A673 (cell line): ENCODE data around the gene PPP6R2. TPM values are rescaled to one million over a fixed set of nuclear protein-coding genes. Genes with fewer than 3 reads are reported as not detected.
"Not testable (repeated sequence)": the region's sequence is repeated elsewhere in the genome, so short reads cannot be mapped to it uniquely, and the experiment has no call there.

Experiments used
- BruUV-seq: library from RNA; stranded (reverse); fragments of 400-500 nt; replicated peaks from 2 replicates; lab custom pipeline; 2021; lab: Mats Ljungman, UMichigan
- CTCF ChIA-PET: fragments of 300-600 bp; sonication (Branson Sonifier 250); formaldehyde crosslinking; loops from one replicate; lab custom pipeline; 2022; ENCODE audit warnings: antibody characterized with exemption; lab: Charles Lee
- POLR2A ChIA-PET: fragments of 300-600 bp; sonication (Branson Sonifier 250); formaldehyde crosslinking; loops from one replicate; lab custom pipeline; 2022; ENCODE audit warnings: antibody characterized with exemption; ENCODE audit not compliant: low non-redundant PET; lab: Charles Lee
- DNase-seq: peaks from one replicate; pipeline ENCODE4 v3.0.0-alpha.2; 2015; ENCODE audit warnings: low spot score
- H3K27ac ChIP-seq: fragments of 200-600 bp; sonication (generic); 2 replicates; pipeline ENCODE4 v1.5.1; 2016; ENCODE audit warnings: mixed run types, low read depth, mild to moderate bottlenecking, mixed read lengths, antibody characterized with exemption, low read length; ENCODE audit not compliant: poor library complexity, severe bottlenecking
- H3K27me3 ChIP-seq: fragments of 200-600 bp; sonication (generic); replicated peaks from 2 replicates; pipeline ENCODE4 v1.6.1; 2017; ENCODE audit warnings: mixed run types, low read depth, mild to moderate bottlenecking, mixed read lengths, antibody characterized with exemption, low read length; ENCODE audit not compliant: insufficient read depth, poor library complexity
- H3K36me3 ChIP-seq: fragments of 200-600 bp; sonication (generic); 2 replicates; pipeline ENCODE4 v1.6.1; 2016; ENCODE audit warnings: mixed run types, mild to moderate bottlenecking, mixed read lengths, antibody characterized with exemption, low read length; ENCODE audit not compliant: insufficient read depth, poor library complexity, severe bottlenecking
- H3K4me1 ChIP-seq: fragments of 200-600 bp; sonication (generic); 2 replicates; pipeline ENCODE4 v1.6.1; 2017; ENCODE audit warnings: mixed run types, mild to moderate bottlenecking, mixed read lengths, antibody characterized with exemption, low read length; ENCODE audit not compliant: insufficient read depth, poor library complexity, severe bottlenecking
- H3K4me3 ChIP-seq: fragments of 200-600 bp; sonication (generic); 2 replicates; pipeline ENCODE4 v1.5.1; 2016; ENCODE audit warnings: low read depth, mixed run types, mild to moderate bottlenecking, mixed read lengths, low read length; ENCODE audit not compliant: poor library complexity, severe bottlenecking
- H3K9me3 ChIP-seq: fragments of 200-600 bp; sonication (generic); 2 replicates; pipeline ENCODE4 v1.6.1; 2016; ENCODE audit warnings: mixed run types, low read depth, mild to moderate bottlenecking, mixed read lengths, antibody characterized with exemption, low read length; ENCODE audit not compliant: poor library complexity, severe bottlenecking
- EZH2 ChIP-seq: fragments of 200-600 bp; sonication (generic); IDR thresholded peaks from 2 replicates; pipeline ENCODE4 v1.6.1; 2017; ENCODE audit warnings: borderline replicate concordance, low read depth, mild to moderate bottlenecking, mixed read lengths, antibody characterized with exemption, low read length; ENCODE audit not compliant: poor library complexity, severe bottlenecking
- intact Hi-C: fragments of 100-400 bp; cut with micrococcal nuclease; formaldehyde crosslinking; loops from one replicate; pipeline ENCODE4 v1.10.0; 2022; ENCODE audit not compliant: unreplicated experiment
- total RNA-seq: library from RNA; stranded (reverse); gene quantifications from 2 replicates; pipeline ENCODE4 v1.2.3, GENCODE V29; 2021
- TF ChIP-seq, protein P1 (sequence below): fragments of 300-800, 200-600 bp; sonication (generic); conservative IDR thresholded peaks from 2 replicates; pipeline ENCODE4 v1.5.1; 2017; ENCODE audit warnings: low read depth, mild to moderate bottlenecking, antibody characterized with exemption, low read length, moderate library complexity, mixed read lengths

PPP6R2 gene
- total RNA-seq, 1 experiment from 2014 or later: 64.6 TPM

DNA sequence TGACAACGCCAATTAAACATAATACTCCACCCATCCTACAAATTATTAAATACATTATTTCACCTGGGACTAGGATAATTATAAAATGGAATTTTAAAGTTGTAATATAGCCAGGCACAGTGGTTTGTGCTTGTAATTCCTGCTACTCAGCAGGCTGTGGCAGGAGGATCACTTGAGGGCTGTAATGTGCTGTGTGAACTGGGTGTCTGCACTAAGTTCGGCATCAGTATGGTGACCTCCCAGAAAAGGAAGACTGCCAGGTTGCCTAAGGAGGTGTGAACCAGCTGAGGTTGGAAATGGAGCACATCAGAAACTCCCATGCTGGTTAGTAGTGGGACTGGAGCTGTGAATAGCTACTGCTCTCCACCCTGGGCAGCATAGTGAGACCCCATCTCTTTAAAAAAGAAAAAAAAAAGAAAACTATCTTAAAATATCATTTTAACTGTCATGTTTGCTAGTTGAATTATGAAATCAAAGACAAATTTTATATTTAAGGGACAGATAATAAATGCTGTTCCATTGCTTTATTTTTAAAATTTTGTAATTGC is 28.0 kb downstream of the PPP6R2 start:
- Histone ChIP-seq H3K4me1 (no peaks in the 10 kb centered on the region), H3K27me3 (no peaks in the 10 kb centered on the region), H3K4me3 (no peak overlapping the region), H3K27ac (no peak overlapping the region), H3K36me3 (peaks cover 34% of the 10 kb centered on the region), H3K9me3 (no peaks in the 10 kb centered on the region)
- no peak for DNase-seq
- ChIA-PET POLR2A (no interaction called here), CTCF (no interaction called here)
- intact Hi-C loops: no loop called here
- no TSS peak for BruUV-seq
- TF ChIP-seq EZH2: no peak
- TF ChIP-seq, protein P1, sequence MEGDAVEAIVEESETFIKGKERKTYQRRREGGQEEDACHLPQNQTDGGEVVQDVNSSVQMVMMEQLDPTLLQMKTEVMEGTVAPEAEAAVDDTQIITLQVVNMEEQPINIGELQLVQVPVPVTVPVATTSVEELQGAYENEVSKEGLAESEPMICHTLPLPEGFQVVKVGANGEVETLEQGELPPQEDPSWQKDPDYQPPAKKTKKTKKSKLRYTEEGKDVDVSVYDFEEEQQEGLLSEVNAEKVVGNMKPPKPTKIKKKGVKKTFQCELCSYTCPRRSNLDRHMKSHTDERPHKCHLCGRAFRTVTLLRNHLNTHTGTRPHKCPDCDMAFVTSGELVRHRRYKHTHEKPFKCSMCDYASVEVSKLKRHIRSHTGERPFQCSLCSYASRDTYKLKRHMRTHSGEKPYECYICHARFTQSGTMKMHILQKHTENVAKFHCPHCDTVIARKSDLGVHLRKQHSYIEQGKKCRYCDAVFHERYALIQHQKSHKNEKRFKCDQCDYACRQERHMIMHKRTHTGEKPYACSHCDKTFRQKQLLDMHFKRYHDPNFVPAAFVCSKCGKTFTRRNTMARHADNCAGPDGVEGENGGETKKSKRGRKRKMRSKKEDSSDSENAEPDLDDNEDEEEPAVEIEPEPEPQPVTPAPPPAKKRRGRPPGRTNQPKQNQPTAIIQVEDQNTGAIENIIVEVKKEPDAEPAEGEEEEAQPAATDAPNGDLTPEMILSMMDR: no peak

DNA sequence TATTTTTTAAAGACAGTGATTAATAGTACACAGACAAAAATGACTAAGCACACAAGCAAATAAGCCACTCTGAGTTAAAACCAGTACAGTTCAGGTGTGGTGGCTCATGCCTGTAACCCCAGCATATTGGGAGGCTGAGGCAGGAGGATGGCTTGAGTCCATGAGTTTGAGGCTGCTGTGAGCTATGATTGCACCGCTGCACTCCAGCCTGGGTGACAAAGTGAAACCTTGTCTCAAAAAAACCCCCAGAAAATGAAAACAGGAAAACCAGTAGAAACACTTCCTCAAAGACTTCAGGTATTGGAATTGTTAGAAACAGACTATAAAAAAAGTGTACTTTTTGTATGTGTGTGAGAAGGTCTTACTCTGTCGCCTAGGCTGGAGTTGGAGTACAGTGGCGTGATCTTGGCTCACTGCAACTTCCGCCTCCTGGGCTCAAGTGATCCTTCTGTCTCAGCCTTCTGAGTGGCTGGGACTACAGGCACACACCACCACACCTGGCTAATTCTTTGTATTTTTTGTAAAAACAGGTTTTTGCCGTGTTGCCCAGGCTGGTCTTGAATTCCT is 33.0 kb downstream of the PPP6R2 start:
- Histone ChIP-seq H3K27ac (no peak overlapping the region), H3K36me3 (peaks cover 60% of the 10 kb centered on the region), H3K4me3 (no peak overlapping the region), H3K27me3 (no peaks in the 10 kb centered on the region), H3K4me1 (no peaks in the 10 kb centered on the region), H3K9me3 (peaks cover 6% of the 10 kb centered on the region)
- intact Hi-C loops: no loop called here
- no TSS peak for BruUV-seq
- POLR2A ChIA-PET: no interaction called here
- no peak for TF ChIP-seq EZH2
- TF ChIP-seq, protein P1: no peak
- CTCF ChIA-PET: no interaction called here
- no peak for DNase-seq

GRCh38 chr22:50381021-50381555 is 38.0 kb downstream of the PPP6R2 start:
- H3K27me3 ChIP-seq, POLR2A ChIA-PET, intact Hi-C loops, CTCF ChIA-PET, H3K4me1 ChIP-seq, DNase-seq, H3K4me3 ChIP-seq, H3K27ac ChIP-seq, H3K9me3 ChIP-seq, BruUV-seq: not testable (repeated sequence)
- peaks cover 34% of the 10 kb centered on the region for H3K36me3 ChIP-seq

DNA sequence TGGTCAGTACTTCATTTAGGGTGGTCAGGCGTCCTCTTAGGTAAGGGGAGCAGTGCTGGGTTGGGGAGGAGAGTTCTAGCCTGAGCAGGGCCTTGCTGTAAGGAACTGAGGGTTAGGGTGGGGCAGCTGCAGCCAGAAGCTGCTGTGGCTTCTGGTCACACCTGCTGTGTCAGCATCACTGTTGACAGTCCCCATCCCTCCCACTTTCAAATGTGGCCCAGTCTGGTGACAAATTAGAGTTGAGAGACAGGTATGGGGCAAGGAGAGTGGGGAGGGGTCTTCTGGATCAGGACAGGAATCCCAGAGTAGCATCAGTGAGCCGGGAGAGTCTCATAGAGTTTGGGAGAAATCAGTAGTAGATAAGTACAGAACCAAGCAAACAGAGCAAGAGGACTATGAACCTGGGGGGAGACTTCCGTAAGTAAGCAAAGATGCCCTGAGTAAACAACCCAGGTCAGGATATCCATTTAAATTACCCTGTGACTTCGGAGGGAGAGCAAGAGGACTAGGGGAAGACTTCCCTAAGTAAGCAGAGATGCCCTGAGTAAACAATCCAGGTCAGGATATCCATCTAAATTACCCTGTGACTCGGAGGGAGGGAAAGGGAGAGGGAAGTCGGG is 53.7 kb downstream of the PPP6R2 start:
- no TSS peak for BruUV-seq
- POLR2A ChIA-PET: no interaction called here
- TF ChIP-seq EZH2: no peak
- TF ChIP-seq, protein P1: no peak
- Histone ChIP-seq H3K9me3 (no peaks in the 10 kb centered on the region), H3K27ac (peak overlapping the region; percentile 49), H3K36me3 (peaks cover 24% of the 10 kb centered on the region), H3K27me3 (no peaks in the 10 kb centered on the region), H3K4me3 (no peak overlapping the region), H3K4me1 (peaks cover 28% of the 10 kb centered on the region)
- CTCF ChIA-PET: no interaction called here
- intact Hi-C loops: no loop called here
- no peak for DNase-seq

- Histone ChIP-seq H3K27ac (peak overlapping the region; percentile 49), H3K4me1 (peaks cover 28% of the 10 kb centered on the region), H3K36me3 (peaks cover 24% of the 10 kb centered on the region)
- H3K4me3 ChIP-seq, H3K27me3 ChIP-seq, intact Hi-C loops, POLR2A ChIA-PET, H3K9me3 ChIP-seq, BruUV-seq, CTCF ChIA-PET, DNase-seq: not testable (repeated sequence)
Observed at GRCh38 chr22:50397371-50398060, 54.4 kb downstream of the PPP6R2 start.
